K562 (cell line): ENCODE results near the gene ATP5F1D.

Experiments
- NFRKB ChIP-seq: fragments of 450-650 bp; IDR thresholded peaks from 2 replicates; pipeline ENCODE4 v1.6.1; 2016; ENCODE audit warnings: low read depth
- TF ChIP-seq, protein P1 (sequence below): sonication (generic); formaldehyde crosslinking; IDR thresholded peaks from 2 replicates; pipeline ENCODE4 v1.9.0; 2022; ENCODE audit warnings: mild to moderate bottlenecking, missing genetic modification reagents

DNA sequence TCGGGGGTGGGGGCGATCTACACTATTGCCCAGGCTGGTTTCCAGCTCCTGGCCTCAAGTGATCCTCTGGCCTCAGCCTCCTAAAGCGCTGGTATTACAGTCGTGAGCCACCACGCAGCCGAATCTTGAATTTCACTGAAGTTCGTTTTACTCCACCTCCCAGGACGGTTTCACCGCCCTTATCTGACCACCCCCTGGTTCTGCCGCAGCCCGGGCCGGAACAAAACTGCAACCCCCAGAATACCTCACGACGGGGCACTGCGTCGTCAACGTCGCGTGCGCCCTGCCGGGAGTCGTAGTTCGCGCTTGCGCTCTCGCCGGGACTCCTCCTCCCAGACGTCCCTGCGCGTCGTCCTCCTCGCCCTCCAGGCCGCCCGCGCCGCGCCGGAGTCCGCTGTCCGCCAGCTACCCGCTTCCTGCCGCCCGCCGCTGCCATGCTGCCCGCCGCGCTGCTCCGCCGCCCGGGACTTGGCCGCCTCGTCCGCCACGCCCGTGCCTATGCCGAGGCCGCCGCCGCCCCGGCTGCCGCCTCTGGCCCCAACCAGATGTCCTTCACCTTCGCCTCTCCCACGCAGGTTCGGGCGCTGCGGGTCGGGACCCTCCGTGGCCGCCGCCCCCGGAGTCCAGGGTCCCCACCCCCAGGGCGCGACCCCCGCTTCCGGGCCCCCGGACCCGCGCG is at the start of gene ATP5F1D:
- TF ChIP-seq NFRKB: no peak
- TF ChIP-seq, protein P1, sequence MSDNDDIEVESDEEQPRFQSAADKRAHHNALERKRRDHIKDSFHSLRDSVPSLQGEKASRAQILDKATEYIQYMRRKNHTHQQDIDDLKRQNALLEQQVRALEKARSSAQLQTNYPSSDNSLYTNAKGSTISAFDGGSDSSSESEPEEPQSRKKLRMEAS (CRISPR knock-in tag): no peak; the same call in none of the 2 replicates
